ENCODE data around the gene RABGAP1L.

DNA sequence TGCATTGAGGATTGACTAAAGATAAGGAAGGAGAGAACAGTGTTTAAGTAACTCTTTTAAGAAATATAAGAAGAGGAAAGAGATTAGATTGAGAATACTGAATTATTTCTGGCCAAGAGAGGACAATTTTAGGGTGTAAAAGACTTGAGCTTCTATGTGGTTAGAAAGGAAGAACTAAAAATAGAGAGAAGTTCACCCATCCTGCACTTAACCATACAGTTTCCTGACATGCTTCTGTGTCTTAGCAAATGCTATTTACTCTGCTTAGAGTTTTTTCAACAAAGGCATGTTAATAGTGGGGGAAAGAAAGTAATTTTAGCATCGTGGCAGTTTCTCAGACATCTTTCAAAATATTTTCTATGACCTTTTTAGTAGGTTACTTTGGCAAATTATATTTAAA lies 165.6 kb downstream of the RABGAP1L start:
- TF ChIP-seq, protein P1, sequence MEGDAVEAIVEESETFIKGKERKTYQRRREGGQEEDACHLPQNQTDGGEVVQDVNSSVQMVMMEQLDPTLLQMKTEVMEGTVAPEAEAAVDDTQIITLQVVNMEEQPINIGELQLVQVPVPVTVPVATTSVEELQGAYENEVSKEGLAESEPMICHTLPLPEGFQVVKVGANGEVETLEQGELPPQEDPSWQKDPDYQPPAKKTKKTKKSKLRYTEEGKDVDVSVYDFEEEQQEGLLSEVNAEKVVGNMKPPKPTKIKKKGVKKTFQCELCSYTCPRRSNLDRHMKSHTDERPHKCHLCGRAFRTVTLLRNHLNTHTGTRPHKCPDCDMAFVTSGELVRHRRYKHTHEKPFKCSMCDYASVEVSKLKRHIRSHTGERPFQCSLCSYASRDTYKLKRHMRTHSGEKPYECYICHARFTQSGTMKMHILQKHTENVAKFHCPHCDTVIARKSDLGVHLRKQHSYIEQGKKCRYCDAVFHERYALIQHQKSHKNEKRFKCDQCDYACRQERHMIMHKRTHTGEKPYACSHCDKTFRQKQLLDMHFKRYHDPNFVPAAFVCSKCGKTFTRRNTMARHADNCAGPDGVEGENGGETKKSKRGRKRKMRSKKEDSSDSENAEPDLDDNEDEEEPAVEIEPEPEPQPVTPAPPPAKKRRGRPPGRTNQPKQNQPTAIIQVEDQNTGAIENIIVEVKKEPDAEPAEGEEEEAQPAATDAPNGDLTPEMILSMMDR (optimal IDR thresholded peaks at IDR 0.05 in 1 of 3, IDR thresholded peaks at IDR 0.05 in 1 of 3, conservative IDR thresholded peaks at IDR 0.05 in 1 of 3; ENCODE audit: extremely low read depth in 1 of 3, insufficient read depth in 2 of 3, low read length in 3 of 3) = no peak
- TF ChIP-seq EZH2 (IDR thresholded peaks at IDR 0.05; ENCODE audit: low read length) = no peak

Measured in keratinocyte (primary cell).